HepG2 (cell line): Measurements from ENCODE around the gene CAMTA1. TPM values are rescaled to one million over a fixed set of nuclear protein-coding genes. Genes with fewer than 3 reads are reported as not detected.

Experiments
- AFF4 ChIP-seq: sonication (generic); formaldehyde crosslinking; IDR thresholded peaks from 2 replicates; pipeline ENCODE4 v1.4.0; 2020; ENCODE audit warnings: missing genetic modification reagents
- AGO2 ChIP-seq: fragments of 200-400 bp; formaldehyde crosslinking; optimal IDR thresholded peaks from 2 replicates; pipeline ENCODE3; 2017; ENCODE audit warnings: mild to moderate bottlenecking, low read depth, low read length, moderate library complexity
- HDAC1 ChIP-seq: sonication (generic); formaldehyde crosslinking; IDR thresholded peaks from 2 replicates; pipeline ENCODE4 v1.5.1; 2020; ENCODE audit warnings: mild to moderate bottlenecking, missing genetic modification reagents
- NCOA2 ChIP-seq: sonication (generic); formaldehyde crosslinking; IDR thresholded peaks from 2 replicates; pipeline ENCODE4 v1.8.0; 2022; ENCODE audit warnings: inconsistent platforms
- PBX3 ChIP-seq: sonication (generic); formaldehyde crosslinking; IDR thresholded peaks from 2 replicates; pipeline ENCODE4 v1.8.1; 2023; ENCODE audit warnings: missing genetic modification reagents, inconsistent platforms, borderline replicate concordance
- RNF2 ChIP-seq: fragments of 450-650 bp; conservative IDR thresholded peaks from 2 replicates; pipeline ENCODE4 v1.6.1; 2016; ENCODE audit warnings: low read depth
- SIN3B ChIP-seq: fragments of 150-350 bp; IDR thresholded peaks from 2 replicates; pipeline ENCODE4 v1.6.1; 2014; ENCODE audit warnings: low read length
- SNAPC5 ChIP-seq: sonication (generic); formaldehyde crosslinking; IDR thresholded peaks from 2 replicates; pipeline ENCODE4 v1.8.1; 2023; ENCODE audit warnings: mild to moderate bottlenecking, missing genetic modification reagents, borderline replicate concordance
- SOX13 ChIP-seq, 3 experiments: fragments of 450-650 bp in 1 of 3; sonication (generic) in 1 of 3; formaldehyde crosslinking in 1 of 3; IDR thresholded peaks in 2 of 3; conservative IDR thresholded peaks in 1 of 3; 2 replicates each; pipeline versions ENCODE4 v1.5.0 to v1.6.1; 2016 to 2020; ENCODE audit warnings: antibody characterized with exemption in 1 of 3, mild to moderate bottlenecking in 1 of 3, missing compliant biosample characterization in 1 of 3, missing genetic modification reagents in 1 of 3, moderate library complexity in 1 of 3
- SOX5 ChIP-seq: IDR thresholded peaks from 2 replicates; pipeline ENCODE4 v1.6.1; 2016; ENCODE audit warnings: borderline replicate concordance
- SRF ChIP-seq: IDR thresholded peaks from 2 replicates; pipeline ENCODE4 v1.6.1; 2011; ENCODE audit warnings: mild to moderate bottlenecking, low read depth, low read length, moderate library complexity
- TARDBP ChIP-seq: sonication (generic); formaldehyde crosslinking; IDR thresholded peaks from 2 replicates; pipeline ENCODE4 v1.8.0; 2022; ENCODE audit warnings: mild to moderate bottlenecking, missing genetic modification reagents
- TRIM24 ChIP-seq: sonication (generic); formaldehyde crosslinking; IDR thresholded peaks from 2 replicates; pipeline ENCODE4 v1.8.0; 2022; ENCODE audit warnings: mild to moderate bottlenecking, missing genetic modification reagents
- U2AF1 ChIP-seq: fragments of 200-400 bp; formaldehyde crosslinking; optimal IDR thresholded peaks from 2 replicates; pipeline ENCODE3; 2017; ENCODE audit warnings: mild to moderate bottlenecking, low read depth, low read length
- ZBTB1 ChIP-seq: sonication (generic); formaldehyde crosslinking; IDR thresholded peaks from 2 replicates; pipeline ENCODE4 v1.4.0; 2020; ENCODE audit warnings: missing genetic modification reagents, borderline replicate concordance
- ZEB1 ChIP-seq: IDR thresholded peaks from 2 replicates; pipeline ENCODE4 v1.6.1; 2012; ENCODE audit warnings: mild to moderate bottlenecking, low read depth, inconsistent platforms; ENCODE audit not compliant: insufficient replicate concordance
- ZFAT ChIP-seq: sonication (generic); formaldehyde crosslinking; conservative IDR thresholded peaks from 2 replicates; pipeline ENCODE4 v1.8.1; 2023; ENCODE audit warnings: missing genetic modification reagents, inconsistent platforms
- ZFP41 ChIP-seq: sonication (generic); formaldehyde crosslinking; IDR thresholded peaks from 2 replicates; pipeline ENCODE4 v1.4.0; 2020; ENCODE audit warnings: mild to moderate bottlenecking, missing genetic modification reagents, borderline replicate concordance
- ZMYM2 ChIP-seq: sonication (generic); formaldehyde crosslinking; IDR thresholded peaks from 2 replicates; pipeline ENCODE4 v1.8.0; 2022; ENCODE audit warnings: mild to moderate bottlenecking, missing genetic modification reagents
- ZMYM3 ChIP-seq: sonication (generic); formaldehyde crosslinking; IDR thresholded peaks from 2 replicates; pipeline ENCODE4 v1.5.1; 2020; ENCODE audit warnings: mild to moderate bottlenecking, missing genetic modification reagents
- ZNF276 ChIP-seq: sonication (generic); formaldehyde crosslinking; IDR thresholded peaks from 2 replicates; pipeline ENCODE4 v1.4.0; 2020; ENCODE audit warnings: mild to moderate bottlenecking, low read depth, missing genetic modification reagents
- ZNF296 ChIP-seq: sonication (generic); formaldehyde crosslinking; conservative IDR thresholded peaks from 2 replicates; pipeline ENCODE4 v1.5.0; 2020; ENCODE audit warnings: mild to moderate bottlenecking, missing genetic modification reagents
- ZNF367 ChIP-seq: sonication (generic); formaldehyde crosslinking; IDR thresholded peaks from 2 replicates; pipeline ENCODE4 v1.4.0; 2020; ENCODE audit warnings: missing genetic modification reagents, borderline replicate concordance
- ZNF703 ChIP-seq: sonication (generic); formaldehyde crosslinking; IDR thresholded peaks from 2 replicates; pipeline ENCODE4 v1.5.1; 2020; ENCODE audit warnings: missing genetic modification reagents, mild to moderate bottlenecking, moderate library complexity, borderline replicate concordance
- polyA plus RNA-seq, 8 experiments: library from polyadenylated mRNA; depleted of rRNA in 3 of 8; stranded (reverse) in 7 of 8; unstranded in 1 of 8; fragments of >200 nt; fragmentation: Illumina TruSeq in 4 of 8; extraction: Trizol in 4 of 8; gene quantifications; 2 replicates each; pipeline versions ENCODE4 v1.2.1 to v1.2.3, GENCODE V29; 2011 to 2016; ENCODE audit warnings: low read depth in 4 of 8, missing spikeins in 1 of 8, mixed read lengths in 1 of 8; ENCODE audit not compliant: insufficient read depth in 1 of 8
- total RNA-seq, 5 experiments: library from RNA; depleted of rRNA; stranded (reverse); fragments of >200 nt; fragmentation: Illumina TruSeq; extraction: Trizol; gene quantifications; 2 replicates each; pipeline ENCODE4 v1.2.3, GENCODE V29; 2016; ENCODE audit warnings: low read depth in 1 of 5

Gene CAMTA1
- total and polyA plus RNA-seq, 2 of the 13 experiments (the other 11 are each of a cell fraction or from before 2014, with no cell fraction given), result 25.0 to 36.4 TPM

- TF ChIP-seq PBX3 (no peak), AFF4 (no peak), TARDBP (no peak), TRIM24 (CRISPR knock-in tag) (no peak), U2AF1 (no peak), HDAC1 (CRISPR knock-in tag) (0 out of 2 replicates have a peak, but pooled peaks have one; percentile 2), SOX13 (IDR thresholded peaks at IDR 0.05) (no peak), SOX13 (CRISPR knock-in tag; conservative IDR thresholded peaks at IDR 0.05 in 1 of 2, IDR thresholded peaks at IDR 0.05 in 1 of 2) (0 out of 4 replicates have a peak, but pooled peaks of 1 of the 2 experiments have one; percentile 19), SRF (no peak), ZFP41 (no peak), RNF2 (no peak), SOX5 (no peak), ZNF367 (CRISPR knock-in tag) (no peak), ZEB1 (no peak), SIN3B (no peak), ZNF703 (CRISPR knock-in tag) (no peak), NCOA2 (CRISPR knock-in tag) (no peak), ZNF276 (CRISPR knock-in tag) (no peak), SNAPC5 (no peak), ZNF296 (CRISPR knock-in tag) (no peak), ZBTB1 (no peak), ZFAT (CRISPR knock-in tag) (no peak), ZMYM3 (CRISPR knock-in tag) (peak; percentile 95), AGO2 (no peak), ZMYM2 (CRISPR knock-in tag) (peak; percentile 50; the same call in 1 of the 2 replicates)
These were observed 896.1 kb downstream of the CAMTA1 start (continued) for GRCh38 chr1:7681401-7681800.
